Endothelial cell of umbilical vein (primary cell): Measurements from ENCODE around the gene CDK10. TPM values are rescaled to one million over a fixed set of nuclear protein-coding genes. Genes with fewer than 3 reads are reported as not detected.

Experiments used
- BruUV-seq: library from RNA; stranded (reverse); fragments of 400-500 nt; replicated peaks from 2 replicates; lab custom pipeline; 2021; lab: Mats Ljungman, UMichigan
- CTCF ChIA-PET: fragments of 300-600, 350-600 bp; sonication (Branson Sonifier 250); formaldehyde crosslinking; loops from one replicate; lab custom pipeline; 2021; ENCODE audit warnings: antibody characterized with exemption, inconsistent platforms; lab: Charles Lee
- POLR2A ChIA-PET: fragments of 300-600, 350-600 bp; sonication (Branson Sonifier 250); formaldehyde crosslinking; loops from one replicate; lab custom pipeline; 2021; ENCODE audit warnings: antibody characterized with exemption, inconsistent platforms; lab: Charles Lee
- DNase-seq: peaks from one replicate; pipeline ENCODE4 v3.0.0-alpha.2; 2011; ENCODE audit warnings: low read depth, low spot score
- FAIRE-seq: peaks from 2 replicates; lab custom pipeline; 2011; peaks lifted over from hg19 to GRCh38; lab: Jason Lieb, UNC
- H2AFZ ChIP-seq: 2 replicates; pipeline ENCODE4 v1.6.0; 2012; ENCODE audit warnings: low read depth, low read length, control low read depth, inconsistent platforms
- H3K27ac ChIP-seq: 2 replicates; pipeline ENCODE4 v1.5.1; 2011; ENCODE audit warnings: low read depth, mild to moderate bottlenecking, control low read depth, low read length, moderate library complexity; ENCODE audit not compliant: insufficient read depth
- H3K27me3 ChIP-seq, 2 experiments: 2 replicates each; pipeline versions ENCODE4 v1.6.0 to v1.6.1; 2011; ENCODE audit warnings: low read length in 2 of 2, mixed read lengths in 1 of 2; ENCODE audit not compliant: control insufficient read depth in 2 of 2, insufficient read depth in 2 of 2
- H3K36me3 ChIP-seq, 2 experiments: 2 replicates in 1 of 2; 3 replicates in 1 of 2; pipeline ENCODE4 v1.5.1; 2011; ENCODE audit warnings: low read length in 2 of 2, mild to moderate bottlenecking in 1 of 2, moderate library complexity in 1 of 2; ENCODE audit not compliant: control insufficient read depth in 2 of 2, insufficient read depth in 2 of 2; ENCODE audit errors: extremely low read depth in 1 of 2
- H3K4me1 ChIP-seq: 3 replicates; pipeline ENCODE4 v1.5.1; 2011; ENCODE audit warnings: mild to moderate bottlenecking, low read length; ENCODE audit not compliant: control insufficient read depth, insufficient read depth; ENCODE audit errors: extremely low read depth
- H3K4me2 ChIP-seq: 2 replicates; pipeline ENCODE4 v1.6.1; 2011; ENCODE audit warnings: low read length, control low read depth, mixed read lengths; ENCODE audit not compliant: insufficient read depth
- H3K4me3 ChIP-seq, 3 experiments: fragments of 200-600 bp in 1 of 3; sonication (generic), shearing (Covaris generic) in 1 of 3; replicated peaks in 1 of 3; 2 replicates each; pipeline ENCODE4 v1.5.1; 2011 to 2016; ENCODE audit warnings: control low read depth in 3 of 3, low read length in 3 of 3, mild to moderate bottlenecking in 2 of 3, inconsistent platforms in 1 of 3, low read depth in 1 of 3, moderate library complexity in 1 of 3; ENCODE audit not compliant: insufficient read depth in 1 of 3
- H3K79me2 ChIP-seq: 2 replicates; pipeline ENCODE4 v1.6.0; 2012; ENCODE audit warnings: low read length, inconsistent platforms; ENCODE audit not compliant: control insufficient read depth, insufficient read depth
- H3K9ac ChIP-seq: replicated peaks from 2 replicates; pipeline ENCODE3; 2011; ENCODE audit warnings: low read length, control low read depth; ENCODE audit not compliant: insufficient read depth; ENCODE audit errors: extremely low read depth
- H3K9me1 ChIP-seq: replicated peaks from 3 replicates; pipeline ENCODE4 v1.6.0; 2011; ENCODE audit warnings: mild to moderate bottlenecking, low read length; ENCODE audit not compliant: control insufficient read depth, insufficient read depth; ENCODE audit errors: extremely low read depth
- H3K9me3 ChIP-seq: replicated peaks from 2 replicates; pipeline ENCODE4 v1.5.1; 2012; ENCODE audit warnings: low read length, inconsistent platforms; ENCODE audit not compliant: control insufficient read depth, insufficient read depth
- H4K20me1 ChIP-seq: replicated peaks from 2 replicates; pipeline ENCODE3; 2011; ENCODE audit warnings: mild to moderate bottlenecking, low read length; ENCODE audit not compliant: control insufficient read depth, insufficient read depth; ENCODE audit errors: extremely low read depth
- EZH2 ChIP-seq: IDR thresholded peaks from 2 replicates; pipeline ENCODE4 v1.6.1; 2012; ENCODE audit warnings: borderline replicate concordance, low read depth, mild to moderate bottlenecking, moderate library complexity, low read length, inconsistent platforms; ENCODE audit not compliant: severe bottlenecking
- FOS ChIP-seq: IDR thresholded peaks from 2 replicates; pipeline ENCODE4 v1.6.1; 2011; ENCODE audit warnings: mild to moderate bottlenecking, low read length, moderate library complexity, borderline replicate concordance; ENCODE audit not compliant: insufficient read depth
- GATA2 ChIP-seq: IDR thresholded peaks from 2 replicates; pipeline ENCODE4 v1.7.0; 2011; ENCODE audit warnings: low read depth, mild to moderate bottlenecking, moderate library complexity, mixed read lengths, low read length; ENCODE audit not compliant: insufficient read length, insufficient read depth
- JUN ChIP-seq: IDR thresholded peaks from 2 replicates; pipeline ENCODE4 v1.6.1; 2011; ENCODE audit warnings: borderline replicate concordance, low read depth; ENCODE audit not compliant: insufficient read length, insufficient read depth
- MYC ChIP-seq: IDR thresholded peaks from one replicate; pipeline ENCODE4 v1.6.1; 2011; ENCODE audit warnings: mild to moderate bottlenecking, low read depth, low read length
- POLR2A ChIP-seq: IDR thresholded peaks from 2 replicates; pipeline ENCODE4 v1.6.1; 2012; ENCODE audit warnings: low read depth, mild to moderate bottlenecking, control low read depth, low read length
- POLR2AphosphoS5 ChIP-seq: IDR thresholded peaks from 2 replicates; pipeline ENCODE4 v1.6.1; 2012; ENCODE audit warnings: low read depth, mild to moderate bottlenecking, control low read depth, low read length, moderate library complexity; ENCODE audit not compliant: insufficient read depth
- dilution Hi-C: fragments of 300-500 bp; cut with MboI; formaldehyde crosslinking; loops from one replicate; pipeline ENCODE4 v1.15.0; 2019; ENCODE audit warnings: low sequenced_read_pairs; ENCODE audit not compliant: extremely low pct_ligation_motif_present
- intact Hi-C: fragments of 100-400 bp; cut with micrococcal nuclease; formaldehyde crosslinking; loops from one replicate; pipeline ENCODE4 v1.10.0; 2022
- polyA plus RNA-seq, 4 experiments: library from polyadenylated mRNA; depleted of rRNA in 3 of 4; stranded (reverse) in 3 of 4; unstranded in 1 of 4; fragments of >200 nt; gene quantifications; 2 replicates each; pipeline versions ENCODE4 v1.2.1 to v1.2.3, GENCODE V29; 2011 to 2012; ENCODE audit warnings: missing spikeins in 1 of 4
- total RNA-seq: library from RNA; stranded (reverse); gene quantifications from 2 replicates; pipeline ENCODE4 v1.2.3, GENCODE V29; 2021
- TF ChIP-seq, protein P1 (sequence below): IDR thresholded peaks from 2 replicates; pipeline ENCODE4 v1.6.1; 2011; ENCODE audit not compliant: insufficient read depth, insufficient read length
- TF ChIP-seq, protein P2 (sequence below), 2 donors: IDR thresholded peaks; 1 replicate in 1 of 2; 2 replicates in 1 of 2; pipeline ENCODE4 v1.5.1; 2011; ENCODE audit warnings: low read length in 2 of 2, mild to moderate bottlenecking in 2 of 2, moderate library complexity in 2 of 2, control low read depth in 1 of 2, inconsistent platforms in 1 of 2, low read depth in 1 of 2; ENCODE audit not compliant: insufficient read depth in 1 of 2; ENCODE audit errors: extremely low read depth in 1 of 2

The CDK10 gene
- total and polyA plus RNA-seq, 2 donors (not counting 3 experiments of a cell fraction or from before 2014, with no cell fraction given) = 74.5 to 99.9 TPM

- ChIA-PET POLR2A (no interaction called here), CTCF (no interaction called here)
- H2AFZ ChIP-seq = no peak overlapping the region
- no TSS peak for BruUV-seq
- DNase-seq = no peak
- no peaks in the 10 kb centered on the region for H3K27me3 ChIP-seq
- no peaks in the 10 kb centered on the region for H3K4me1 ChIP-seq
- FAIRE-seq = no peak
- H3K27ac ChIP-seq = no peak overlapping the region
- intact Hi-C loops = no loop called here
- H3K79me2 ChIP-seq = peaks cover 7% of the 10 kb centered on the region
- H3K4me2 ChIP-seq = no peak overlapping the region
- H3K9ac ChIP-seq = no peak overlapping the region
- H3K9me3 ChIP-seq = no peaks in the 10 kb centered on the region
- H3K9me1 ChIP-seq = no peaks in the 10 kb centered on the region
- H4K20me1 ChIP-seq = no peaks in the 10 kb centered on the region
- H3K36me3 ChIP-seq = peaks cover 10 to 50% of the 10 kb centered on the region in 2 experiments
- dilution Hi-C loops = no loop called here
- no peak for TF ChIP-seq POLR2A
- no peak for TF ChIP-seq JUN
- no peak for TF ChIP-seq POLR2AphosphoS5
- TF ChIP-seq, protein P1, sequence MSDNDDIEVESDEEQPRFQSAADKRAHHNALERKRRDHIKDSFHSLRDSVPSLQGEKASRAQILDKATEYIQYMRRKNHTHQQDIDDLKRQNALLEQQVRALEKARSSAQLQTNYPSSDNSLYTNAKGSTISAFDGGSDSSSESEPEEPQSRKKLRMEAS = no peak
- TF ChIP-seq FOS = no peak
- TF ChIP-seq, protein P2, sequence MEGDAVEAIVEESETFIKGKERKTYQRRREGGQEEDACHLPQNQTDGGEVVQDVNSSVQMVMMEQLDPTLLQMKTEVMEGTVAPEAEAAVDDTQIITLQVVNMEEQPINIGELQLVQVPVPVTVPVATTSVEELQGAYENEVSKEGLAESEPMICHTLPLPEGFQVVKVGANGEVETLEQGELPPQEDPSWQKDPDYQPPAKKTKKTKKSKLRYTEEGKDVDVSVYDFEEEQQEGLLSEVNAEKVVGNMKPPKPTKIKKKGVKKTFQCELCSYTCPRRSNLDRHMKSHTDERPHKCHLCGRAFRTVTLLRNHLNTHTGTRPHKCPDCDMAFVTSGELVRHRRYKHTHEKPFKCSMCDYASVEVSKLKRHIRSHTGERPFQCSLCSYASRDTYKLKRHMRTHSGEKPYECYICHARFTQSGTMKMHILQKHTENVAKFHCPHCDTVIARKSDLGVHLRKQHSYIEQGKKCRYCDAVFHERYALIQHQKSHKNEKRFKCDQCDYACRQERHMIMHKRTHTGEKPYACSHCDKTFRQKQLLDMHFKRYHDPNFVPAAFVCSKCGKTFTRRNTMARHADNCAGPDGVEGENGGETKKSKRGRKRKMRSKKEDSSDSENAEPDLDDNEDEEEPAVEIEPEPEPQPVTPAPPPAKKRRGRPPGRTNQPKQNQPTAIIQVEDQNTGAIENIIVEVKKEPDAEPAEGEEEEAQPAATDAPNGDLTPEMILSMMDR (IDR thresholded peaks at IDR 0.05; ENCODE audit: extremely low read depth in 1 of 2, insufficient read depth in 1 of 2, low read depth in 1 of 2, low read length in 2 of 2) = no peak
- no peak for TF ChIP-seq GATA2
- no peak for TF ChIP-seq MYC
- no peak for TF ChIP-seq EZH2
- H3K4me3 ChIP-seq = no peak overlapping the region
These were observed 44.2 kb downstream of the CDK10 start for GRCh38 chr16:89730610-89731234.
